Ascending aorta (tissue), 2 donors: Measurements from ENCODE around the gene RTL10. TPM values are rescaled to one million over a fixed set of nuclear protein-coding genes. Genes with fewer than 3 reads are reported as not detected.

Experiments used
- DNase-seq, 2 donors: peaks; one replicate each; pipeline ENCODE4 v3.0.0-alpha.2; 2019; ENCODE audit warnings: low spot score in 2 of 2
- H3K27ac ChIP-seq, 2 donors: fragments of 200-600 bp; sonication (generic); one replicate each; pipeline ENCODE4 v1.5.1; 2016 to 2017; ENCODE audit warnings: mild to moderate bottlenecking in 1 of 2
- H3K27me3 ChIP-seq: fragments of 200-600 bp; sonication (generic); one replicate; pipeline ENCODE4 v1.5.1; 2017
- H3K36me3 ChIP-seq, 2 donors: fragments of 200-600 bp; sonication (generic); one replicate each; pipeline ENCODE4 v1.5.1; 2016
- H3K4me1 ChIP-seq, 2 donors: fragments of 200-600 bp; sonication (generic); one replicate each; pipeline ENCODE4 v1.5.1; 2016 to 2017; ENCODE audit warnings: mild to moderate bottlenecking in 1 of 2
- H3K4me3 ChIP-seq, 2 donors: fragments of 200-600 bp; sonication (generic); one replicate each; pipeline ENCODE4 v1.5.1; 2016 to 2017; ENCODE audit warnings: mild to moderate bottlenecking in 1 of 2
- H3K9me3 ChIP-seq, 2 donors: fragments of 200-600 bp; sonication (generic); one replicate each; pipeline ENCODE4 v1.5.1; 2016
- intact Hi-C: fragments of 100-400 bp; cut with DNase I; formaldehyde crosslinking; loops from one replicate; pipeline ENCODE4 v1.15.1; 2023
- total RNA-seq: library from RNA; depleted of rRNA; stranded (reverse); fragments of >200 nt; gene quantifications from one replicate; pipeline ENCODE4 v1.1.0, GENCODE V29; 2016
- TF ChIP-seq, protein P1 (sequence below), 3 experiments: fragments of 200-600 bp in 2 of 3; fragments of 450-650 bp in 1 of 3; sonication (generic) in 2 of 3; IDR thresholded peaks; one replicate each; pipeline ENCODE4 v1.5.1; 2016 to 2019; ENCODE audit warnings: antibody characterized with exemption in 3 of 3, mild to moderate bottlenecking in 1 of 3, moderate library complexity in 1 of 3

Gene RTL10
- total RNA-seq, 1 donor from 2014 or later = 8.8 TPM

DNA sequence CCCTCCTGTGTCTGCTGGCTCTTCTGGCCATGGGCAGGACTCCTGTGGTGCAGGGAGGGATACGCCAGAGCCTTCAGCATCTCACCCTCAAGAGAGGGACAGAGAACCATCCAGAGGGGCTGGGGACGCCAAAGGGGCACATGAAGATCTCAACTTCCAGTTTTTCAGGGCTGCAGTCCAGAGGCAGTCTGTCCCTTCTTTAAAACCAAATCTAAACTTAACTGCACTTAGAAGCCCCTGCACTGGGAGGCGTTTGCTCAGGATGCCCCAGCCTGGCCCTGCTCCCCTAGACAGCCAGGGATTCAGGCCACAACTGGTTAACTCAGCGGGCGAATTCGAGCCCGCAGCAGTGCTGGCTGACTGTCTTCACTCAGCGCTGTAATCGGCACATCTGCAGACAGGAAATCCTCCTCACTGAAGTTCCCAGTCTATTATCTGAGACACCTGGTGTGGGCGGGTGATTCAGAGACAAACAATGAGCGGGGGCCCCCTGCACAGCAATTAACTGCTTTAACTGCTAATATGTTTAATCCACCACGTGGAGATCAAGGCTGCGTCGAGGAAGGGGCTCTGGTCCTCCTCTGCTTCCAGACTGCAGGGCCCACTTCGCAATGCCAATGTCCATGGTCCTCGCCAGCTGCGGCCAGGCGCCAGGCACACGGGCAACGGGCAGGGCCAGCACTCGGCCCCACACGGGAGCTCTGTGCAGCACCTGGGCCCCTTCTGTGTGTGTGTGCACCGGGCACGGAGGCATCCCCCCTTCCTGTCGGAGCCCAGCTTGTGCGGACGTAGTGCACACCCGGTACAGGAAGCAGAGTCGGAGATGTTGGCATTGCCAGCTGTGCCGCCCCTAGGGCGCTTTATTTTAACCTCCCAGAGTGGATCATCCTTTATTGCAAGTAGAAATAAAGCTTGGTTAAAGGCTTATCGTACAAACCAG is 36.9 kb upstream of the RTL10 start:
- Histone ChIP-seq H3K27ac (no peak overlapping the region), H3K36me3 (peaks cover 22 to 27% of the 10 kb centered on the region in 2 donors), H3K4me1 (no peaks in the 10 kb centered on the region), H3K4me3 (no peak overlapping the region), H3K27me3 (no peaks in the 10 kb centered on the region), H3K9me3 (no peaks in the 10 kb centered on the region)
- no peak for DNase-seq
- TF ChIP-seq, protein P1, sequence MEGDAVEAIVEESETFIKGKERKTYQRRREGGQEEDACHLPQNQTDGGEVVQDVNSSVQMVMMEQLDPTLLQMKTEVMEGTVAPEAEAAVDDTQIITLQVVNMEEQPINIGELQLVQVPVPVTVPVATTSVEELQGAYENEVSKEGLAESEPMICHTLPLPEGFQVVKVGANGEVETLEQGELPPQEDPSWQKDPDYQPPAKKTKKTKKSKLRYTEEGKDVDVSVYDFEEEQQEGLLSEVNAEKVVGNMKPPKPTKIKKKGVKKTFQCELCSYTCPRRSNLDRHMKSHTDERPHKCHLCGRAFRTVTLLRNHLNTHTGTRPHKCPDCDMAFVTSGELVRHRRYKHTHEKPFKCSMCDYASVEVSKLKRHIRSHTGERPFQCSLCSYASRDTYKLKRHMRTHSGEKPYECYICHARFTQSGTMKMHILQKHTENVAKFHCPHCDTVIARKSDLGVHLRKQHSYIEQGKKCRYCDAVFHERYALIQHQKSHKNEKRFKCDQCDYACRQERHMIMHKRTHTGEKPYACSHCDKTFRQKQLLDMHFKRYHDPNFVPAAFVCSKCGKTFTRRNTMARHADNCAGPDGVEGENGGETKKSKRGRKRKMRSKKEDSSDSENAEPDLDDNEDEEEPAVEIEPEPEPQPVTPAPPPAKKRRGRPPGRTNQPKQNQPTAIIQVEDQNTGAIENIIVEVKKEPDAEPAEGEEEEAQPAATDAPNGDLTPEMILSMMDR (IDR thresholded peaks at IDR 0.05) = no peak
- intact Hi-C loops = no loop called here

DNA sequence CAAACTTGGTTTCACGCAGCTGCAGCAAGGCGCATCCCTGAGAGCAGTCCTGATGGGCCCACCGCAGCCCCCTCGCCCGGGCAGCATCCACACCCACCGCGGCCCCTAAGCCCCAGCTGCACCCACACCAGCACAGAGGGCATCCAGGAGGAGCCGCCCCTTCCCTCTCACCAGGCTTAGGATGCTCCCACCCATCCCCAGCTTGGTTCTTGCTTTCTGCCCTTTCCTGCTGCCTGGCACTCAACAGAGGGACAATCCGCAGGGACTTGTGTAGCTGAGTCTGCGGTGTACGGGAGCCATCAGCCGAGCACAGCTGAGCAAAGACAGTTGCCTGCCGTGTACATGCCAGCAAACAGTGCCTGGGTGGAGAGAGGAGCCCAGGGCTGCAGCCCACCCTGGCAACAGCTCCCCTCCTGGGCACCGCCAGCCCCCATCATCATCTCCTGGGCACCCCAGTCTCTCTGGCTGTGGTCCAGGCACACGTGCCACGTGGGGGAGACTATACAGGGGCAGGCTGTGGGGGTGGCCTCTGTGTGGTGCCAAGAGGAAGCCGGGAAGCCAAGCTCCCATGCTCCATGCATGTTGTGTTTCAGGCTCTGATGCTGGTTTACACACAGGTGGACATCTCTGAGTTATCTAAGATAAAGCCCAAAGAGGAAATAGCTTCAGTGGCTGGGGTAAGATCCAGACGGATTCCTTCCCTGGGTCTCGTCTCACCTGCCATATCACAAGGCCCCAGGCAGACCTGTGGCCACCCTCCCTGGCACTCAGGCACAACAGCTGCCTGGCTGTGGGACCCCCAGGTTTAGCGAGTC is 36.0 kb upstream of the RTL10 start:
- DNase-seq = no peak
- Histone ChIP-seq H3K27ac (no peak overlapping the region), H3K27me3 (no peaks in the 10 kb centered on the region), H3K4me1 (no peaks in the 10 kb centered on the region), H3K4me3 (no peak overlapping the region), H3K36me3 (peaks cover 22 to 27% of the 10 kb centered on the region in 2 donors), H3K9me3 (no peaks in the 10 kb centered on the region)
- TF ChIP-seq, protein P1 (IDR thresholded peaks at IDR 0.05) = no peak
- intact Hi-C loops = no loop called here

DNA sequence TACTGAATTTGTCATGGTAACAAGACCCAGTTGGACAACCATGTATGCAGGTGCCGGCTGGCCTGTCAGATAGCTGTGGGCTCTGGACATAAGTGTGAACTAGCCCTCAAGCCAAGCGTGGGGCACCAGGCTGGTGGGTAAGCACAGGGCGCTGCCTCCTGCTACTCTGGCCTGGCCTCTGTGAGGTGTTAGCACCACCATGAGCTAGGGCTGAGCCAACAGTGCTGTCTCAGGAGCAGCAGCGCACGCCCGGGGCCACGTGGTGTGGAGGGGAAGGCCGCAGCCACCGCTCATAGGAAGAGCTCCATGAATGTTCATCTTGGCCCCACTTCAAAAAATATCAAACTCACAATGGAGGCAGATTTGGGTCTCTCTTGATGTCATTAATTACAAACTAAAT is 35.3 kb upstream of the RTL10 start:
- H3K4me1 ChIP-seq = no peaks in the 10 kb centered on the region
- no peak overlapping the region for H3K4me3 ChIP-seq
- H3K27me3 ChIP-seq = no peaks in the 10 kb centered on the region
- peaks cover 17 to 27% of the 10 kb centered on the region in 2 donors for H3K36me3 ChIP-seq
- intact Hi-C loops = loop anchor here (5.0 kb wide), 1 partner anchor 138 kb away; no protein-coding TSS in a partner anchor
- DNase-seq = no peak
- no peaks in the 10 kb centered on the region for H3K9me3 ChIP-seq
- TF ChIP-seq, protein P1 (IDR thresholded peaks at IDR 0.05) = no peak
- no peak overlapping the region for H3K27ac ChIP-seq

DNA sequence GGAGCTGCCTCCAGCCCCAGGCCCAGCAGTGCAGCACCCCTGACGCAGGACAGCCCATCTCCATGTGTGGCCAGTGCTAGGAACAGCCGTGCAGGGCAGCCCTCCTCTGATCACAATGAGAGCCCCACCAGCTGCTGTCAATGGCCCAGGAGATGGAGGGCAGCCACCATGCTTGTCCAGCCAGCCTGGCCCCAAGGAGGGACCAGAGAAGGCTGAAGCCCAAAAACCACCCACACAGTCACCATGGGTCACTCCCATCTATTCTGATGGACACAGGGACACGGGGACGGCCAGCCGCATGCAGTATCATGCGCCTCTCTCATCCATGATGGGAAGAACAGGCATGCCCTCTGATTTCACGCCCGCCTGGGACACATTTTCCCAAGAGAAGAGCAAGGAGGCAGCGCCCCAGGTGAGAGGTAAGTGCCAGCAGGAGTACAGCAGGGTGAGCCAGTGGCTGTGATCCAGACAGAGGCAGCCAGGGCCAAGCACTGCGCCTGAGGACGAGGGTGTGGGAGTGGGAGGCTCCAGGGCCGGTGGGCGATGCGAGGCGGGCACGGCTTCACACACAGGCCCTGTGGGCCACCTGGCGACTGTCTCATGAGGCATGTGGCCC is 33.6 kb upstream of the RTL10 start:
- intact Hi-C loops = loop anchor here (5.0 kb wide), 1 partner anchor 136 kb away; no protein-coding TSS in a partner anchor
- H3K4me3 ChIP-seq = no peak overlapping the region
- H3K4me1 ChIP-seq = no peaks in the 10 kb centered on the region
- H3K9me3 ChIP-seq = no peaks in the 10 kb centered on the region
- no peak for DNase-seq
- H3K27me3 ChIP-seq = no peaks in the 10 kb centered on the region
- no peak overlapping the region for H3K27ac ChIP-seq
- H3K36me3 ChIP-seq = peaks cover 7 to 16% of the 10 kb centered on the region in 2 donors
- TF ChIP-seq, protein P1 (IDR thresholded peaks at IDR 0.05) = no peak

DNA sequence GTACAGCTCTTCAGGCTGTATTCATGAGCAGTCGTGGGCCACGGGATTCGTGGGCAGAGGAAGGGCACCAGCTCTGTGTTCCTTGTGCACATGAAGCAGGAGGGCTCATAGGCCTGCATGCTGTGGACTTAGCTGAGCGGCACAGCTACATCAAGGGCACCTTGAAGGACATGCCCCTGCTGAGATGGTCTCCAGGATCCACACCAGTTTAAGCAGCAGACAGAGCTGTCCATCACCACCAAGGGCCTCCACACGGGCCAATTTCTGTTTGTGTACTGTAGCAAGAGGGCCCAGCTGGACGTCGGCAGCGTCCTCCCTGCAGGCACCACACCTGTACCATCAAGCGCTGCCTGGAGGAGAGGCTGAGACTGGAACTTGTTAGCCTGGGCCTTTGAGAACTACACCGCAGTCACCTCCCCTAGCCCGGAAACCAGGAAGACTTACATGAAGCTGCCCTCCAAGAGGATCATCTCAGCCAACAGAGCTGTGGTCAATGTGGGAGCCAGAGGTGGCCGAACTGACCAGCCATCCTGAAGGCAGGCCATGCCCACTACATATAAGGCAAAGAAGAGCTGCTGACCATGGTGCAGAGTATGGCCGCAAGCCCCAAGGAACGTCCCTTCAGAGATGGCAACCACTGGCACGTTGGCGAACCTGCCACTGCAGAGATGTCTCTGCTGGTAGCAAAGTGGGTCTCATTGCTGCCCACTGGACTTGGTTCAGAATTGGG is 32.7 kb upstream of the RTL10 start:
- peaks cover 9 to 16% of the 10 kb centered on the region in 2 donors for H3K36me3 ChIP-seq
- TF ChIP-seq, protein P1 (IDR thresholded peaks at IDR 0.05) = no peak
- H3K4me3 ChIP-seq = no peak overlapping the region
- H3K27ac ChIP-seq = no peak overlapping the region
- no peaks in the 10 kb centered on the region for H3K9me3 ChIP-seq
- H3K4me1 ChIP-seq = no peaks in the 10 kb centered on the region
- no peaks in the 10 kb centered on the region for H3K27me3 ChIP-seq
- no peak for DNase-seq
- intact Hi-C loops = loop anchor here (5.0 kb wide), 1 partner anchor 135 kb away; no protein-coding TSS in a partner anchor
